GM12878 (cell line): ENCODE measurements around the gene ANAPC15. TPM values are rescaled to one million over a fixed set of nuclear protein-coding genes. Genes with fewer than 3 reads are reported as not detected.
A peak's percentile ranks its signal among the peaks of the same experiment; 100 is the strongest.

Experiments
- ATAC-seq: fragments of 200-7000 bp; cut with Tn5 transposase; 3 replicates; pipeline ENCODE4 v1.9.1; 2020; ENCODE audit warnings: mild to moderate bottlenecking, moderate library complexity
- BruUV-seq: library from RNA; stranded (reverse); fragments of 400-500 nt; replicated peaks from 2 replicates; lab custom pipeline; 2021; lab: Mats Ljungman, UMichigan
- CTCF ChIA-PET: fragments of 300-600 bp; sonication (Branson Sonifier 250); formaldehyde crosslinking; extraction: SDS; loops from one replicate; lab custom pipeline; 2021; ENCODE audit warnings: inconsistent platforms; lab: Yijun Ruan, JAX
- POLR2A ChIA-PET: fragments of 350-600 bp; formaldehyde crosslinking; extraction: SDS; loops from one replicate; lab custom pipeline; 2021; ENCODE audit warnings: inconsistent platforms; lab: Charles Lee
- RAD21 ChIA-PET: fragments of 300-600 bp; sonication (Branson Sonifier 250); formaldehyde crosslinking; loops from one replicate; lab custom pipeline; 2023; ENCODE audit warnings: antibody characterized with exemption; ENCODE audit not compliant: unreplicated experiment; lab: Charles Lee
- SMC1A ChIA-PET: fragments of 300-600 bp; sonication (Branson Sonifier 250); formaldehyde crosslinking; loops from one replicate; lab custom pipeline; 2023; ENCODE audit not compliant: unreplicated experiment, uncharacterized antibody; lab: Charles Lee
- DNase-seq: peaks from one replicate; pipeline ENCODE4 v3.0.0-alpha.2; 2011; ENCODE audit warnings: low read depth, low spot score
- FAIRE-seq: peaks from 3 replicates; lab custom pipeline; 2011; peaks lifted over from hg19 to GRCh38; lab: Jason Lieb, UNC
- H2AFZ ChIP-seq: 2 replicates; pipeline ENCODE4 v1.6.0; 2011; ENCODE audit warnings: low read depth, low read length, control low read depth; ENCODE audit not compliant: control insufficient read depth
- H3K27ac ChIP-seq: 2 replicates; pipeline ENCODE4 v1.5.1; 2011; ENCODE audit warnings: control low read depth; ENCODE audit not compliant: control insufficient read depth, insufficient read depth
- H3K27me3 ChIP-seq, 2 experiments: replicated peaks in 1 of 2; 2 replicates each; pipeline versions ENCODE4 v1.6.0 to v1.6.1; 2011; ENCODE audit warnings: low read length in 1 of 2; ENCODE audit not compliant: control insufficient read depth in 2 of 2, insufficient read depth in 2 of 2
- H3K36me3 ChIP-seq, 2 experiments: 2 replicates each; pipeline ENCODE4 v1.5.1; 2011; ENCODE audit warnings: low read length in 1 of 2; ENCODE audit not compliant: control insufficient read depth in 2 of 2, insufficient read depth in 2 of 2
- H3K4me1 ChIP-seq: 2 replicates; pipeline ENCODE4 v1.6.1; 2011; ENCODE audit warnings: mild to moderate bottlenecking, low read length, moderate library complexity, mixed read lengths; ENCODE audit not compliant: control insufficient read depth, insufficient read depth
- H3K4me2 ChIP-seq: 2 replicates; pipeline ENCODE4 v1.6.0; 2011; ENCODE audit warnings: control low read depth; ENCODE audit not compliant: control insufficient read depth, insufficient read depth
- H3K4me3 ChIP-seq: fragments of 200-600 bp; sonication (generic); 2 replicates; pipeline ENCODE4 v1.5.1; 2016
- H3K79me2 ChIP-seq: 2 replicates; pipeline ENCODE4 v1.6.0; 2011; ENCODE audit warnings: low read length; ENCODE audit not compliant: control insufficient read depth, insufficient read depth
- H3K9ac ChIP-seq: 2 replicates; pipeline ENCODE4 v1.8.0; 2011; ENCODE audit warnings: low read length, control low read depth, mixed read lengths; ENCODE audit not compliant: control insufficient read depth, insufficient read depth
- H3K9me3 ChIP-seq: replicated peaks from 3 replicates; pipeline ENCODE4 v1.5.1; 2011; ENCODE audit warnings: mild to moderate bottlenecking, low read length; ENCODE audit not compliant: control insufficient read depth, insufficient read depth
- H4K20me1 ChIP-seq: 2 replicates; pipeline ENCODE4 v1.6.0; 2011; ENCODE audit not compliant: control insufficient read depth, insufficient read depth
- ATF2 ChIP-seq: IDR thresholded peaks from 2 replicates; pipeline ENCODE4 v1.6.1; 2012; ENCODE audit warnings: low read length, inconsistent platforms
- GABPA ChIP-seq: IDR thresholded peaks from 2 replicates; pipeline ENCODE4 v1.6.1; 2014; ENCODE audit warnings: antibody characterized with exemption, low read depth, mild to moderate bottlenecking, inconsistent platforms
- MYB ChIP-seq: fragments of 150-350 bp; IDR thresholded peaks from 2 replicates; pipeline ENCODE4 v1.6.1; 2014; ENCODE audit warnings: mild to moderate bottlenecking, low read depth, low read length, borderline replicate concordance
- NFYA ChIP-seq: IDR thresholded peaks from 2 replicates; pipeline ENCODE4 v1.6.1; 2011; ENCODE audit warnings: low read depth, mild to moderate bottlenecking, low read length, improper control_type of control experiment, borderline replicate concordance
- RCOR1 ChIP-seq: conservative IDR thresholded peaks from 2 replicates; pipeline ENCODE4 v1.6.1; 2012; ENCODE audit warnings: low read depth, low read length, improper control_type of control experiment
- SMAD1 ChIP-seq: fragments of 450-650 bp; IDR thresholded peaks from 2 replicates; pipeline ENCODE4 v1.6.1; 2018; ENCODE audit warnings: mild to moderate bottlenecking, low read depth; ENCODE audit not compliant: partially characterized antibody
- SMC3 ChIP-seq: IDR thresholded peaks from 2 replicates; pipeline ENCODE4 v1.6.1; 2011; ENCODE audit warnings: low read length, improper control_type of control experiment, borderline replicate concordance
- SPI1 ChIP-seq: IDR thresholded peaks from 2 replicates; pipeline ENCODE4 v1.6.1; 2011; ENCODE audit warnings: low read depth, mild to moderate bottlenecking, low read length, moderate library complexity, borderline replicate concordance; ENCODE audit not compliant: insufficient read depth
- STAT3 ChIP-seq: IDR thresholded peaks from 2 replicates; pipeline ENCODE4 v1.6.1; 2011; ENCODE audit warnings: low read depth, low read length, improper control_type of control experiment
- YBX1 ChIP-seq: fragments of 450-650 bp; IDR thresholded peaks from 2 replicates; pipeline ENCODE4 v1.6.1; 2016; ENCODE audit warnings: antibody characterized with exemption
- ZBTB33 ChIP-seq: fragments of 450-650 bp; IDR thresholded peaks from 2 replicates; pipeline ENCODE4 v1.6.1; 2017; ENCODE audit warnings: mild to moderate bottlenecking
- WGBS: methylation state at CpG from one replicate; pipeline ENCODE4 v1.1.6; 2016; ENCODE audit warnings: low lambda C conversion rate; ENCODE audit not compliant: insufficient replicate concordance, insufficient coverage; ENCODE audit errors: missing lambda C conversion rate; 5-methylcytosine and 5-hydroxymethylcytosine counted together
- in situ Hi-C: fragments of 300-500 bp; cut with MboI; formaldehyde crosslinking; loops from 9 replicates; pipeline ENCODE4 v1.14.3; 2018; ENCODE audit warnings: mixed read lengths
- intact Hi-C: fragments of 100-400 bp; cut with micrococcal nuclease; formaldehyde crosslinking; loops from one replicate; pipeline ENCODE4 v1.14.2; 2022; ENCODE audit not compliant: unreplicated experiment
- polyA plus RNA-seq, 11 experiments: library from polyadenylated mRNA; depleted of rRNA in 4 of 11; unstranded in 6 of 11; stranded (reverse) in 5 of 11; fragments of >200 nt; fragmentation: Nextera tagmentation in 4 of 11; fragmentation: Illumina TruSeq in 1 of 11; extraction: Ambion mirVana in 4 of 11; extraction: Trizol in 1 of 11; gene quantifications; 1 replicate in 1 of 11; 2 replicates in 10 of 11; pipeline versions ENCODE4 v1.2.1 to v1.2.3, GENCODE V29; 2011 to 2016; ENCODE audit warnings: inconsistent platforms in 2 of 11, missing spikeins in 2 of 11, low read depth in 1 of 11
- total RNA-seq, 4 experiments: library from RNA; depleted of rRNA in 3 of 4; stranded (reverse); fragments of >200 nt in 3 of 4; fragmentation: Illumina TruSeq in 1 of 4; extraction: Trizol in 1 of 4; gene quantifications; 2 replicates each; pipeline versions ENCODE4 v1.2.1 to v1.2.3, GENCODE V29; 2013 to 2021

ANAPC15 gene
- total and polyA plus RNA-seq, 10 of the 15 experiments (the other 5 are each of a cell fraction or from before 2014, with no cell fraction given) = 83.4 to 372 (median 103) TPM

GRCh38 chr11:72102162-72102561 is 10.3 kb downstream of the ANAPC15 start (continued):
- TF ChIP-seq ATF2 = no peak
- TF ChIP-seq SMC3 = no peak
- no peak for TF ChIP-seq YBX1
- no peak for TF ChIP-seq MYB
- no peak for TF ChIP-seq ZBTB33
- TF ChIP-seq STAT3 = no peak
- no peak for TF ChIP-seq NFYA
- no peak for TF ChIP-seq GABPA

- RAD21 ChIA-PET = interaction anchor here (1.2 to 2.9 kb wide), 5 partner anchors 9 to 331 kb away, joined by 3 to 14 read pairs (median 4); no protein-coding TSS in a partner anchor
- Histone ChIP-seq H3K36me3 (peaks cover 14 to 16% of the 10 kb centered on the region in 2 experiments; a peak in 3 of 4 replicates), H3K4me2 (peak overlapping the region; percentile 95), H3K9me3 (no peaks in the 10 kb centered on the region), H2AFZ (no peak overlapping the region), H3K4me1 (peaks cover 21% of the 10 kb centered on the region), H3K27me3 (no peaks in the 10 kb centered on the region), H3K4me3 (peak overlapping the region; percentile 94; the same call in 1 of the 2 replicates), H3K79me2 (peaks cover 44% of the 10 kb centered on the region), H4K20me1 (no peaks in the 10 kb centered on the region), H3K27ac (peak overlapping the region; percentile 57), H3K9ac (peak overlapping the region; percentile 15; the same call in 1 of the 2 replicates)
- FAIRE-seq (no peak), ATAC-seq (peak; percentile 1; the same call in 1 of the 3 replicates)
- CTCF ChIA-PET = interaction anchor here (1.1 to 14.0 kb wide), 8 partner anchors 10 to 330 kb away, joined by 3 to 416 read pairs (median 9); no protein-coding TSS in a partner anchor
- 100% methylated on average over 1 of the region's 1 CpG for WGBS
- in situ Hi-C loops (no loop called here), intact Hi-C loops (no loop called here)
- SMC1A ChIA-PET = interaction anchor here (1.0 to 14.0 kb wide), 8 partner anchors 9 to 330 kb away, joined by 3 to 245 read pairs (median 8); partner anchors contain the start of gene ANAPC15
- BruUV-seq = no TSS peak
- TF ChIP-seq SPI1 (peak; percentile 51; the same call in 1 of the 2 replicates), SMAD1 (no peak), RCOR1 (no peak)
- TF ChIP-seq, all 136 proteins: peak for 1
- POLR2A ChIA-PET = interaction anchor here (0.5 to 1.3 kb wide), 5 partner anchors 9 to 70 kb away, joined by 3 to 6 read pairs (median 4); no protein-coding TSS in a partner anchor
- no peak for DNase-seq
These were observed 12.0 kb downstream of the ANAPC15 start for GRCh38 chr11:72100462-72100861.
